Glutamatergic neuron (in vitro differentiated cells): ENCODE results near the gene NEURL1B. TPM values are rescaled to one million over a fixed set of nuclear protein-coding genes. Genes with fewer than 3 reads are reported as not detected.

Experiments used
- DNase-seq: peaks from one replicate; pipeline ENCODE4 v3.0.0; 2022
- H3K27ac Mint-ChIP-seq: one replicate; pipeline ENCODE4 v1.8.0; 2020; ENCODE audit warnings: mild to moderate bottlenecking, mixed read lengths, inconsistent platforms; ENCODE audit not compliant: unreplicated experiment
- H3K27me3 Mint-ChIP-seq: one replicate; pipeline ENCODE4 v1.8.0; 2020; ENCODE audit warnings: mild to moderate bottlenecking, moderate library complexity, mixed read lengths, inconsistent platforms; ENCODE audit not compliant: unreplicated experiment
- H3K36me3 Mint-ChIP-seq: one replicate; pipeline ENCODE4 v1.8.0; 2020; ENCODE audit warnings: mild to moderate bottlenecking, mixed read lengths, inconsistent platforms; ENCODE audit not compliant: unreplicated experiment
- H3K4me1 Mint-ChIP-seq: one replicate; pipeline ENCODE4 v1.8.0; 2020; ENCODE audit warnings: mild to moderate bottlenecking, low read depth, mixed read lengths, inconsistent platforms; ENCODE audit not compliant: unreplicated experiment
- H3K4me3 Mint-ChIP-seq: one replicate; pipeline ENCODE4 v1.8.0; 2020; ENCODE audit warnings: mild to moderate bottlenecking, mixed read lengths, inconsistent platforms; ENCODE audit not compliant: unreplicated experiment
- H3K9me3 Mint-ChIP-seq: one replicate; pipeline ENCODE4 v1.8.0; 2020; ENCODE audit warnings: mild to moderate bottlenecking, moderate library complexity, mixed read lengths, inconsistent platforms; ENCODE audit not compliant: unreplicated experiment
- CTCF ChIP-seq: fragments of 200-600 bp; sonication (generic); IDR thresholded peaks from one replicate; pipeline ENCODE4 v1.5.0; 2021; ENCODE audit not compliant: partially characterized antibody, unreplicated experiment
- total RNA-seq: library from RNA; stranded (reverse); fragmentation: NEBNext Ultra II Directional; extraction: Animal tissue kit (Norgen Biotek cat#: 25700); gene quantifications from one replicate; pipeline ENCODE4 v1.2.1, GENCODE V29; 2021; ENCODE audit not compliant: unreplicated experiment

Gene NEURL1B
- total RNA-seq, 1 donor from 2014 or later: 11.4 TPM

GRCh38 chr5:172689218-172689572 lies 48.1 kb downstream of the NEURL1B start:
- Mint-ChIP-seq H3K9me3 (peaks cover 2% of the 10 kb centered on the region), H3K4me3 (no peak overlapping the region), H3K27me3 (peaks cover 14% of the 10 kb centered on the region), H3K4me1 (no peaks in the 10 kb centered on the region), H3K36me3 (no peaks in the 10 kb centered on the region), H3K27ac (no peak overlapping the region)
- TF ChIP-seq CTCF: no peak
- no peak for DNase-seq

GRCh38 chr5:172689801-172690200 lies 48.7 kb downstream of the NEURL1B start:
- no peak for DNase-seq

GRCh38 chr5:172690258-172691075 lies 49.4 kb downstream of the NEURL1B start:
- H3K9me3 Mint-ChIP-seq: peaks cover 2% of the 10 kb centered on the region
- DNase-seq: no peak
- peaks cover 13% of the 10 kb centered on the region for H3K27me3 Mint-ChIP-seq
- no peak overlapping the region for H3K27ac Mint-ChIP-seq
- H3K4me1 Mint-ChIP-seq: no peaks in the 10 kb centered on the region
- H3K36me3 Mint-ChIP-seq: no peaks in the 10 kb centered on the region
- H3K4me3 Mint-ChIP-seq: no peak overlapping the region
- no peak for TF ChIP-seq CTCF

More at GRCh38 chr5:172689801-172690200, 48.7 kb downstream of the NEURL1B start:
- Mint-ChIP-seq H3K27me3 (peaks cover 13% of the 10 kb centered on the region), H3K4me3 (no peak overlapping the region), H3K36me3 (no peaks in the 10 kb centered on the region), H3K4me1 (no peaks in the 10 kb centered on the region), H3K27ac (no peak overlapping the region), H3K9me3 (peaks cover 2% of the 10 kb centered on the region)
- TF ChIP-seq CTCF: no peak

- DNase-seq: no peak
- Mint-ChIP-seq H3K36me3 (no peaks in the 10 kb centered on the region), H3K27me3 (peaks cover 13% of the 10 kb centered on the region), H3K4me1 (no peaks in the 10 kb centered on the region), H3K4me3 (no peak overlapping the region), H3K9me3 (peaks cover 2% of the 10 kb centered on the region), H3K27ac (no peak overlapping the region)
- TF ChIP-seq CTCF: no peak
Observed at GRCh38 chr5:172691886-172692285, 50.8 kb downstream of the NEURL1B start.

- H3K27ac Mint-ChIP-seq: no peak overlapping the region
Observed at GRCh38 chr5:172692451-172692850, 51.4 kb downstream of the NEURL1B start.

More at GRCh38 chr5:172692451-172692850, 51.4 kb downstream of the NEURL1B start:
- Mint-ChIP-seq H3K4me1 (no peaks in the 10 kb centered on the region), H3K36me3 (no peaks in the 10 kb centered on the region), H3K9me3 (peaks cover 2% of the 10 kb centered on the region), H3K27me3 (peaks cover 10% of the 10 kb centered on the region), H3K4me3 (no peak overlapping the region)
- DNase-seq: no peak
- TF ChIP-seq CTCF: no peak
